Hematopoietic multipotent progenitor cell treated with erythropoietin and hydrocortisone succinate and interleukin-3 and kit ligand, for 17 days (in vitro differentiated cells): ENCODE data around the gene CLCN6.

Experiments
- DNase-seq: peaks from one replicate; pipeline ENCODE4 v3.0.0-alpha.2; 2015; ENCODE audit warnings: low spot score

CLCN6 gene

DNA sequence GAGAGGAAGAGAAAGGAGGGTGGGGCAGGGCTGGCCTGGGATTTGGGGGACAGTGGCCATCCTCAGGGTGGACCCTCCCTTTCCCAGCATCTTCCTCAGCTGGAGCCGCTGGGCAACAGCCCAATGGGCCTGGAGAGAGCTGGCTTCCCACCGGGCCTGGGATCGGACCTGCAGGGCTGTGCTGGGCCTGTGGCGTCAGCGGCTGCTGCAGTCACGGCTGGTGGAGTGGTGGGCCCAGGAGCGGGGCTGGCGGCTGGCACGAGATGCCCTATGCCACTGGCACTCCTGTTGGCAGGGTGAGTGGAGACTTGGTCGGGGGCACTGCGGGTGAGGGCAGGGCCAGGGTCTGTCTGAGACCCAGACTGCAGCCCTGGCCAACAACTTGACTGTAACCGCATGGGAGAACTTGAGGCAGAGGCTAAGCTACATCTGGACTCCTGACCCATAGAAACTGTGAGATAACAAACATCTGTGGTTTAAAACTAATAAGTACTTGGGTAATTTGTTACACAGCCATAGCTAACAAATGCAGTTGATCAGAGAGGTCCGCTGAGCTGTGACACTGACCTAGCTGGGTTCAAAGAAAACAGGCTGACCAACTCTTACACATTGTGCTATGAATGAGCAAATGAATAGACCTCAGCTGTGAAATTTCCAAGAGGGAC, 26.1 kb upstream of the CLCN6 start:
- DNase-seq, result no peak

DNA sequence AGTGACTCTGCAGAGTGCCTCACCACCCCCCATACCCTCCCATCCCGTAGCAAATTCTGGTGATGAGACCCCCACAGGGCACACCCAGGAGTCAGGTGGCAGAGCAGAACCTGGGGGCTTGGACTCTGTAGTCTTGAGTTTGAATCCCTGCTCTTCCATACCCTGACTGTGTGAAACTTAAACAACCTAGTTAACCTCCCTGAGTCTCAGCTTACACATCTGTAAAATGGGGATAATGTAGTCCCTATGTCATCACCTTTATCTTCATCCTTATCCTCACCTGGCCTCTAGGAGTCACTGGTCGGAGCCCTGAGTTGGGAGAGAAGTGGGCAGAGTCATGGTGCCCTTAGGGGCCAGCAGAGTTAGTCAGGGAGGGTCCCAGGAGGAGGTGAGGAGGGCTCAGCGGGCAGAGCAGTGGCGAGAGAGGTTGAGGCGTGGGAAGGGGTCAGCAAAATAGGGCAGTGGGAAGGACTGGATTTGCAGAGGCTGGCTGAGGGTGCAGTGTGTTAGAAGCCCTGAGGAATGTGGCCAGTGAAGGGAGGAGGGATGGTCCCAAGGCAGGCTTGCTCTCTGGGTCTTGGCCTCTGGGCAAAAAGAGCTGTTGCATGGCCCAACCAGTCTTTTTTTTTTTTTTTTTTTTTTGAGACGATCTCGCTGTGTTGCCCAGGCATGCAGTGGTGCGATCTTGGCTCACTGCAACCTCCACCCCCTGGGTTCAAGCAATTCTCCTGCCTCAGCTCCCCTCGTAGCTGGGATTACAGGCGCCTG, 25.4 kb upstream of the CLCN6 start:
- DNase-seq, result no peak

DNA sequence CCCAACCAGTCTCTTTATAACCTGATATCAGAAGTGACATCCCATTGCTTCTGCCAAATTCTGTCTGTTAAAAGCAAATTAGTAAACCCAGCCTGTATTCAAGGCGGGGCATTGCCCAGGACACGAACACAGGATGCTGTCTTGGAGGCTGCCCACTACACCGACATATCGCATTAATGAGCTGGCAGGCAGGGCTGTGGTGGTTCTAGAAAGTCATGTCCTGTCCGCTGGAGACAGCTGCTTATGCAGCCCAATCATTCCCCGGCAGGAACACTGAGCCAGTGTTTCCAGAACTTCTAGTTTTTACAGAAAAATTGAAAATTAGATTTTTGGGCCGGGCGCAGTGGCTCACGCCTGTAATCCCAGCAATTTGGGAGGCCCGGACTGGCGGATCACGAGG, 24.7 kb upstream of the CLCN6 start:
- no peak for DNase-seq

DNA sequence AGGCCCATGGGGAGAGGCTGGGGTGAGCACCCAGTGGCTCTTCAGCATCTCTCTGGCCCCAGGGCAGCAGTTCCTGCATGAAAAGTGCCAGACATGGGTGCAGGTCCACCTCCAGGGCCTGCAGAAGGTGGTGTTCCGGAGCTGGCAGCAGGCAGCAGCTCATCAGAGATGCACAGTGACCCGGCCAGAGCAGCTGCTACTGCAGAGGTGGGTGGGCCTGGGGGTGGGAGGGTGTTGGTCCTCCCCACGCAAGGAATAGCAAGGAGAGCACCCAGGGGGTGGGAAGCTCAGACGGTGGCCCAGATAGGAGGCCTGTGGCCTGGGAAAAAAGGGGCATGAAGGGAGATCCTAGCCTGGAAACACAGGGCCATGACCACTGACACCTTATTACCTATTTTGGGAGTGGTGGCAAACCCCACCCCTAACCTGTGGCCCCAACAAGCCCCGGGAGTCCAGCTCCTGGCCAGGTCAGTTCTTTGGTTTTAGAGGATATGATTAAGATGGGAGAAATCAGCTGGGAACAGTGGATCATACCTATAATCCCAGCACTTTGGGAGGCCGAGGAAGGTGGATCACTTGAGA, 23.8 kb upstream of the CLCN6 start:
- DNase-seq, result no peak

DNA sequence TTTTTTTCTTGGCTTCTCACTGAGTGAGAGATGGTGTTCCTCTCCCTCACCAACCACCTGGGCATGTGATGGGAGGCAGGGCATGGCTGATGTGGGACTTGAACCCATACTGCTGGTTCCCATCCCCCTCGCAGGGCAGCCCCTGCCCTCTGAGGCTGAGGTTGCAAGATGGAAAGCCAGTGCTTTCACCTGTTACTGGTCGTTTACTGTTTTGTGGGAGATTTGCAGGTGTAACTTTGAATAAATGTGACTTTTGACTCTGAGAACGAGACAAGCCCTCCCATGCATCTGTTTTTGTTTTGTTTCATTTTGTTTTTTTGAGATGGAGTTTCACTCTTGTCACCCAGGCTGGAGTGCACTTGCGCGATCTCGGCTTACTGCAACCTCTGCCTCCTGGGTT, 22.4 kb upstream of the CLCN6 start:
- no peak for DNase-seq

DNA sequence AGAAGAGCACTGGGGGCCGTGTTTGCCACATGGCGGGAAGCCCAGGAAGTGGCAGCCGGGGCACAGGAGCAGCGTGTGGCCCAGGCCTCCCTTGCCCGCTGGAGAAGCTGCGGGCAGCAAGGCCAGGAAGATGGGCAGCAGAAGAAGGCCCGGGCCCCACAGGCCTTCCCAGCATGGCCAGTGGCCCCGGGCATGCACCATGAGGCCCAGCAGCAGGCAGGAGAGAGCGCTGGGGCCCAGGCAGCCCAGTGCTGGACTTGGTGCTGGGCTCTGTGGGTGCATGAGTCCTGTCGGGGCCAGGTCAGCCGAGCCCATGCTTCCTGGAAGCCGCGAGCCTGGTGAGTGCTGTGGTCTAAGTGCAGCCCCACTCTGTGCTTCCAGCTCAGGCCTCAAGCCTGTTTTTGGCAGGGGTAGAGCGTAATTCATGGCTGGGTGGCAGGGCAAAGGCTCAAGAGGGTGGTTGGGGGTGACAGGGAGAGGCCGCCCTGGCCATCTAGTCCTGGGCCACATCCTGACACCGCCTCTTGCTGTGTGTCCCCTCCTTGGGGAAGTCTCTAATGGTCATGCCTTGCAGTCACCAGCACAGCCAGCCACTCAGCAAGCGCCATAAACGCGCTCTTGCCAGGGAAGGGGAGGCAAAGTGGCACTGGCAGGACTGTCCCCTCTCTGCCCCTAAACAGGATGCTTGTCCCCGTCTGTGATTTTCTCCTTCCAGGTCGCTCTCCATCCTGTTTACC, 21.6 kb upstream of the CLCN6 start:
- DNase-seq, result no peak

DNA sequence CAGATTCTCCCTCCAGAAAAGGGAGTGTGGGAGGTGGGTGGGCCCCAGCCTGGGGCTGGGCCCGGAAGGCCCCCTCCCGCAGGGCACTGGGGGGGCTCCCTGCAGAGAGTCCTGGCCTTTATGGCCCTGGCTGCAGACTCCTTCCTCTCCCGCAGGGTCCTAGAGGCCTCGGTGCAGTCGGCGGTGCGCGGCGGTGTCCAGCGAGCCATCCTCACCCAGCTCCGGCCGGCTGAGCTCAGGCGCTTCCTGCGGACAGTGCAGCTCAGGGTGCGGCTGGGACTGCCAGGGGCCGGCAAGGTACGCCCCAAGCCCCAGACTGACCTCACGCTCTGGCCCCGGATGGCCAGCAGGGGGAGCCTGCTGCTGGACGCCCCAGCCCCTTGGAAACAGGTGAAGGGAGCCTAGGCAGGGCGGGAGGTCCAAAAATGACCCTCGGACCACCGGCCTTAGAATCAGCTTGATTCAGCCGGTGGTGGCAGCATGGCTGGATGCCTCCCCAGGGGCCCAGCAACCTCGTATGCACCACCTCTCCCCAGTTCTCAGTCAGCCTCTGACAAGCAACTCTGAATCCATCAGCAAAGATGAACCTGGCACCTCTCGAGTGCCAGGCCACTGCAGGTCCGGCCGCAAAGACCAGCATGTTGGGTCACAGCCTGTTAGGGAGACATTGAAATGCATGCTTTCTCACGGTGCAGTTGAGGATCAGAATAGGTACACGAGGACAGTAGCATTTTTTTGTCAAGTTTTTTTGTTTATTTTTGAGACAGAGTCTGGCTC, 20.8 kb upstream of the CLCN6 start:
- peak; percentile 78 for DNase-seq

DNA sequence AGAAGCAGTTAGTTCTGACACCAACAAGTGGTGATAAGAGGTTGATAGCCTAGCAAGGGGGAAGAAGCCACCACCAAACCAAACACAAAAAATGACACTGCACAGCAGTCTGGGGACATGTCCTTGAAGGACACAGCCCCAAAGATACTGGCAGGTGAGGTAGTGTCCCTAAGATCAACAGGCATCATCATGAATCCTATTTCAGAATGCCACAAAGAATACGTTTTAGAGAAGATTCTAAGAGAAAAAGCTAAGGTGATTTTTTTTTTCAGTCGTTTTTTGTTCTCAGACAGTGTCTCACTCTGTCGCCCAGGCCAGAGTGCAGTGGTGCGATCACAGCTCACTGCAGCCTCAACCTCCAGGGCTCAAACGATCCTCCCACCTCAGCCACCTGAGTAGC, 19.8 kb upstream of the CLCN6 start:
- peak; percentile 19 for DNase-seq

DNA sequence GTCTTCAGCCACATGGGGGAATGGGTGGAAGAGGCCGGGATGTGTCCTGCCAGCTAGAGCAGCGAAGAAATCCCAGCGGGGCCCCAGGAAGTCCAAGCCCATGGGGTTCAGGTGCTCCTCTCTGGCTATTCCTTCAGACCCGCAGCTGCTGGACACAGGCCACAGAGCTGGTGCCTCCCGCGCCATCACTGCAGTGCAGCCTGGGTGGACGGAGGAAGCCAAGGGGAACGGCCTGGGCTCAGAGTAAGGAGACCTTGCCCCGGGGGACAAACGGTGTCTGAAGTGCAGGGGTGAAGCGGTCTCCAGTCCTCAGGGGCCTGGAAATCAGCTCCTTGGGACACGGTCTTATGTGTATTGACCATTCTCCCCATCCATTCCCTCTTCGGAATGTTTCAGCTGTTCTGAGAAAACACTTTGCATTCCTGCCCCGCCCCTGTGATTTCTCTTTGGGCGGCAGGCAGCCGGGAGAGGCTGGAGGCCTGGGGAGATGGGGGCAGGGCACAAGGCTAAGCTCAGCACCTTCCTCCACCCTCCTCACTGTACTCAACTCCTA, 18.7 kb upstream of the CLCN6 start:
- DNase-seq, result peak; percentile 36

DNA sequence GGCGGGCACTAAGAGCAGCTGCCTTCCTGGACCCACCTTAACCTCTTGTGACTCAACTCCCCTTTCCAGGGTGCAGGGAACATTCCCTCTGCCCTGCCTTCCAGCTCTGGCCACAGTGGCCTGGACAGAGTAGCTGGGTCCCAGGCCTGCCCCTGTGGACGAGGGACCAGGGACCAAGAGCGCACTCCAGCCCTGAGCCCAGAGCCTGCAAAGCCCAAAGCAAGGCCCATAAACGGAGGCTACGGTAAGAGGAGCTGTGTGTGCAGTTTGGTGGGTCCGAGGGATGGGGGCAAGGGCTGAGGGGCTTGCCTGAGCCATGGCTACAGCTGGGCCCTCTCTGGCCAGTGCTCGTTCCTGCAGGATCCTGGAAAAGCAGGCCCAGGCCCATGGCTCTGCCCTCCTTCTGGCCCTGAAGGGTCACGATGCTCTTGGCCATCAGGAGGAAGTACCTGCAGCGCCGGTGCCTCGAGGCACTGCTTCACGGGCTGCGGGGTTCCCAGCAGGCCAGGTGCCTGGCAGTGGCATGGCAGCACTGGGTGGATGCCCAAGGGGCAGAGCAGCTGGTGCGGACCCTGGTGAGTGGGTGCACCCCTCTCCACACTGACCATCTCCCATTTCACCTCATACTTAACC, 18.1 kb upstream of the CLCN6 start:
- no peak for DNase-seq

DNA sequence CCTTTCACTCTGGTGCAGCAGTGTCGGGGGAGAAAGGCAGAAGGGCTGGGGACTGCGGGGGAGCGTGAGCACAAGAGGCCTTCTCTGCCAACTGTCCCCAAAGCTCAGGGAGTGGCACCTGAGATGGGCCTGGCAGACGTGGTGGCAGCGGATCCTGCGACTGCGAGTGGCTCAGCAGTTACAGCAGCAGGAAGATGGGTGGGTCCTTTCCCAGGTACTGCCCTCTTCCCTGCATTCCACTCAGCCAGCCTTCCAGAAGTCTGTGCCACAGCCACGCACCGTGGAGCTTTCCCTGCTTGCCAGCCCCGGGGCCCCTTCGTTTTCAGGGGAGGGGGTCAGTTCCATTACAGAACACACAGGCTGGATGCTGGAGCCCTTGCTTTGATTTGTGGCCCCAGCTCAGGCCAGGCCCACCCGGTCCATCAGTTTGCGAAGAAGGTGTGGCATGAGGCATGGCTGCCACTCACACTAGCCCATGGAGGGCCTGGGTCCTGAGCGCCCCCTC, 17.4 kb upstream of the CLCN6 start:
- no peak for DNase-seq

DNA sequence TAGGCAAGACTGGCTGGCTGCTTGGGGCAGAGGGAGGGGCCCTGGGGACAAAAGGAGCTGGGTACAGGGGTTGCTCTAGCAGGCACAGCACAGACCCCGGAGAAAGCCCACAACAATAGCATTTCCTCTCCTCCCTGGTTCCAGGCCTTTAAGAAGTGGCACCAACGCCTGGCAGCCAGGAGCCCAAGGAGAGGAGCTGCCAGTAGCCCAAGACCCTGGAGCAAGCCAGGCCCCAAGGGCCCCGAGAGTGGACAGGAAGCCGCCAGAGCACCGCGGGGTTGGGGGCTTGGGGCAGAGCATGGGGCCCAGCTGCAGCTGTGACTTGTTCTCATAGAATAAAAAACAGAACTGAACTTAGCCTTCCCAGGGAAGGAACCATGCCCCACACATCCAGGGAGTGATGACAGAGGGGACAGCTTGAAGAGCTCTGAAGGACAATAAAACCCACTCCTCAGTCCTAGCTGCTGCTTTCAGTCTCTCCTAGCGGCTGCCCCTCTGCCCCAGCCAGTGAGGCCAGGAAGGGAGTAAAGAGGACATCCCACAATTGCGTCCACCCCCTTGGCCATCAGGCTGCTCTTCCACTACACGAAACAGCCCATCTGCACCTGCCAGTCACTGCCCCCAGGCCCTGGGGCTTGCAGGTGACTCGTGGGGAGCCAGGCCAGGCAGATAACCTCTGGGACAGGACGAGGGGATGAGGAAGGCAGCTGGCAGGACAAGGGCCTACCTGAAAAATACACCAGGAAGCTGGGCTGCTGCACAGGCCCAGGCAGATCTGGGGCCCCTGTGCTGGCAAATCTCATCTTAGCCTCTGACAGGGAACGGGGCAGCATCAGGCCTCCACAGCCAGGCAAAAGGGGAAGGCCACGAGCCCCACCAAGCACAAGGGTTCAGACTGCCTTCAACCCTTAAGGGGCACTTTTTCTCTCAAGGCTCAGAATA, 16.6 kb upstream of the CLCN6 start:
- peak; percentile 21 for DNase-seq

DNA sequence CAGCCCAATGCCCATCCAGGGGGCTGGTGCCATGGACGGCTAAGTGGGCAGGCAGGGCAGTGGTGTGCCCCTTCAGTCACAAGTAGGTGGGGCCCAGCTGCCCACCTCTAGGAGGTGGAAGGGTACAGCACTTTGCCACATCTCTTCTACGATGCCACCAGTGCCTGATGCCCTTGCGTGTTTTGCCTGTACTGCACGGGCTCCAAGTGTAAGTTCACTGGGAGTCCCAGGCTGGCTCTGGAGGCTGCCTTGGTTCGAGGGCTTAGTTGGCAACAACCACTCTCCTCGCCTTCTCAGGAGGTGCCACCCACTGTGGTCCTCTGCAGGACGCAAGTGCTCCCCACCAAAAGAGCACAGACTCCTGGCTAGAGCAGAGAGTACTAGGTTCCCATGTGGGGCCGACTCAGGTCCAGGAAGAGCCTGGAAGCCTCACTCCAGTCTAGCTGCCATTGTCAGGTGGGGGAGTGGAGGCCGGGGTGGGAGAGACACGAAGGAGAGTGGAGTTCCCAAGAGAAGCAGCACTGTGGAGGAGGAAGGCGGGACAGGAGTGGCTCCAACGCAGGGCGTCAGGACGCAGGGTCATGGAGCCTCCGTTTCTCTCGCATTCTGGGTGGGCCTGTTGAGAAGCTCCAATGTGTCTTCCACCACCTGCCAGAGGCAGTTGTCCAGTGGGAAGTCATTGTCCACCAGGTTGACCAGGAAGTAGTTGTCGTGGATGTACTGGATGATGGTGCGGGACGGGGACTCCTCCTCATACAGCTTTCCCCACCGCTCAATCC, 15.7 kb upstream of the CLCN6 start:
- DNase-seq, result peak; percentile 31

DNA sequence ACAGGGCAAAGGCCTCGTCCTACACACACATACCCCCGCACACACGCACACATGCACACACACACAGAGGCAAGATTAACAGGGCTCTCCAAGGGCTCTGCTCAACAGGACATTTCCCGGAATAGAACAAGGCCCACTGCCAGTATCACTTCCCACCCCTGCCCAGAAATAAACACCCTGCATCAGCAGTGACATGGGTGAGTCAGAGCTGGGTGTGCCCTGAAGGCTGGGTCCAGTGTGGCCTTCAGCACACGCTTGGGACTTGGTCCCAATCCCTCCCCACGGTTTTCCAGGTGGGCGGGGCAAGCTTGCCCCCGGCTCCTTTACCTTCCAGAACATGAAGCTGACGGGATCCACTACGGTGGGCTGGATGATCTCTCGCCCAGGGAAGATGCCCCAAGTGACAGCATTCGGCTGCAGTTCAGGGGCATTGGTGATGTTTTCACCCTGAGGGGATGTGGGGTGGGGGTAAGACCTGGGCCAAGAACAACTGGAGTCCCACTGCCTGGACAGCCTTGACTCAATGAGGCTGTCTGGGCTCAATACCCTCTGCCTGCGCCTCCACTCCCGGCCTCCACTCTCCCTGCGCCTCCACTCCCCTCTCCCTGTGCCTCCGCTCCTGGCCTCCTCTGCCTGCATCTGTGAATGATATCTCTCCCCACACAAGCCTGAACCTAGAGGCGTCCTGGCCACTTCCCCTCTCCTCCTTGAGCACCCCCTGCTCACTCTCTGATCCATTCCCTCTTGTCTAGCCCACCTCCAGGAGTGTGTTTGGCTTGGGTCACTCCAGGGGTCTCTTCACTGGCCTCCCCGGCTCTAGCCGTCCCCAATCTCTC, 14.9 kb upstream of the CLCN6 start:
- DNase-seq, result peak; percentile 90

DNA sequence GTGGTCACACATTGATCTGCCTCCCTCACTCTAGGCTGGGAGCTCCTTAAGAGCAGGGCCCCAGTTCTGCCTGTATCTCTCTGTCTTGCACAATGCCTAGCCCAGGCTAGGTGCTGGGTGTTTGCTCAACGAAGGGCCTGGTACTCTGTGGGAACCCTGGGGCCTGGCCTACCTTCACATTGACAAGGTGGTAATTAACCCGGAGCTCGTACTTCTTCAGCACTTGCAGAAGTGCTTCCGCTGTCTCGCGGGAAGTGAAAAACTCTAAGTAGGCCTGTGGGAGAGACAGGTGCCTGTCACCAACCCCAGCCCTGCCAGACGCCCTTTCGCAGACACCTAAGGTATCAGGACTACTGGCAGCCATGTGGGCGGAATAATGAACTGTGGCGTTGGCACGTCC, 13.9 kb upstream of the CLCN6 start:
- peak; percentile 30 for DNase-seq

DNA sequence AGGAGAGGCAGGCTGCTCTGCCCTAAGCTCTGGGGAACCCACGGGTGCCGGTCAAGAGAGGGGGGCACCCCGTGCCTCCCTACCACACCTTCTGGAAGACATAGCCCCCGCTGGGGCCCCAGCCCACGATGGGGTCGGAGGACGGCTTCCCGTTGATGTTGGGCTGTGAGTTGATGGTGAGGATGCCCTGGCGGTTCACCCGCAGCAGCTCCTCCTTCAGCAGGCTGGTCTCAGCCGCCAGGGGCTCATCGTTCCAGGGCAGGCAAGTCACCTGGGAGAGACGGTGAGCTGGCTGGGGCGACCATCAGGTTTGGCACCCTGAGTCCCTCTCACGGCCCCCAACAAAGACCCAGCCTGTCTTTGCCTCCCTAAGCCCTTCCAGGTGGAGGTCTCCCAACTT, 12.2 kb upstream of the CLCN6 start:
- no peak for DNase-seq

DNA sequence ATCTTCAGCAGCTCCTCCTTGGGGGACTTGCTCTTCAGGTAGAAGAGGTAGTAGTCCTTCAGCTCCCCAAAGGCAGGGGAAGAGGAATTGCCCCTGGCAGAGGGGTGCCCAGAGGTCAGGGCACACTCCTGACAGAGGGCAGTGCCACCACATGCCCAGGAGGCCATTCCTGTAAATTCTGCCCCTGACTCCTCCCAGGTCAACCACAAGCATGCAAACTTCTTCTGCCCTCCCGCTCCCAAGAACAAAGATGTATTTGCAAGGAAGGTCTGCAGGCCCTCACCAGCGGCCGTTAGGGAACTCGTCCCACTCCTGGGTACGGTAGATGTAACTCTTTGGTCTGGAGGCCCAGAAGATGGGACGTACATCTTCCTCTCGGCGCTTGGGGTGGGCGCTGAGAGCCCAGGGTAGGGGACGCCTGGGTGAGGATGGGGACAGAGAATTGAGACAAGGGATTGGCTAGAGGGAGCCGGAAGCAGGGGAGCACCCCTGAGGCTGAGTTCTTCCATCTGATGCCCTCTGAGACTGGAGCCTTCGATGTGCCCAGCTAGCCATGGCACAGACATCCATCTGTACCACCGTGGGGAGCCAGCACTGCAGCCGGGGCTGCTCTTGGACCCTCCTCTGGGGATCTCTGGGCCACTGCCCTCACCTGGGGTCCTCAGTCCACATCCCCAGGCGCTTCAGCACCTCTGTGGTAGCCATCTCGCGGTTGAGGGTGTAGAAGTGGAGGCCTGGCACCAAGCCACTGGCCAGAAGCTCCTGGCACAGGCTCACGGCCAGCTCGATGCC, 11.3 kb upstream of the CLCN6 start:
- no peak for DNase-seq
